HG03066 (cell line): ENCODE results near the gene CCDC148.

ENCODE experiments used
- ATAC-seq: cut with Tn5 transposase; IDR thresholded peaks from one replicate; pipeline ENCODE4 v1.9.1; 2021; ENCODE audit warnings: low read depth; ENCODE audit not compliant: unreplicated experiment

Gene CCDC148

GRCh38 chr2:158131919-158132566 lies 324.5 kb downstream of the CCDC148 start:
- no peak for ATAC-seq

GRCh38 chr2:158131483-158131912 lies 325.1 kb downstream of the CCDC148 start:
- ATAC-seq, result no peak

GRCh38 chr2:158130832-158131473 lies 325.6 kb downstream of the CCDC148 start:
- no peak for ATAC-seq

- ATAC-seq, result no peak
These were observed 327.5 kb downstream of the CCDC148 start for GRCh38 chr2:158129037-158129436.

GRCh38 chr2:158128168-158128973 lies 328.2 kb downstream of the CCDC148 start:
- no peak for ATAC-seq

GRCh38 chr2:158127380-158127804 lies 329.2 kb downstream of the CCDC148 start:
- no peak for ATAC-seq

- ATAC-seq, result no peak
These were observed 330.6 kb downstream of the CCDC148 start for GRCh38 chr2:158125756-158126498.

- ATAC-seq, result no peak
These were observed 331.7 kb downstream of the CCDC148 start for GRCh38 chr2:158124896-158125295.
